Right atrium auricular region (tissue), 2 donors: Measurements from ENCODE around the gene CXCR6. TPM values are rescaled to one million over a fixed set of nuclear protein-coding genes. Genes with fewer than 3 reads are reported as not detected.

Experiments
- DNase-seq: peaks from one replicate; pipeline ENCODE4 v3.0.0-alpha.2; 2019; ENCODE audit warnings: low spot score
- H3K27ac ChIP-seq, 2 donors: fragments of 200-600 bp; sonication (generic); 1 replicate in 1 of 2; 2 replicates in 1 of 2; pipeline ENCODE4 v1.5.1; 2016 to 2019
- H3K27me3 ChIP-seq, 2 donors: fragments of 200-600 bp; sonication (generic); one replicate each; pipeline versions ENCODE4 v1.5.1 to v1.6.0; 2017 to 2019
- H3K36me3 ChIP-seq: fragments of 200-600 bp; sonication (generic); one replicate; pipeline ENCODE4 v1.5.1; 2016
- H3K4me1 ChIP-seq, 2 donors: fragments of 200-600 bp; sonication (generic); one replicate each; pipeline versions ENCODE4 v1.5.1 to v1.6.0; 2017 to 2019
- H3K4me3 ChIP-seq, 2 donors: fragments of 200-600 bp; sonication (generic); 1 replicate in 1 of 2; 2 replicates in 1 of 2; pipeline ENCODE4 v1.5.1; 2017 to 2019; ENCODE audit warnings: mild to moderate bottlenecking in 1 of 2, moderate library complexity in 1 of 2
- H3K9me3 ChIP-seq, 2 donors: fragments of 200-600 bp; sonication (generic); one replicate each; pipeline ENCODE4 v1.5.1; 2019
- total RNA-seq, 2 donors: library from RNA; depleted of rRNA; stranded (reverse); fragments of >200 nt; gene quantifications; one replicate each; pipeline ENCODE4 v1.1.0, GENCODE V29; 2016
- TF ChIP-seq, protein P1 (sequence below), 2 donors: fragments of 200-600 bp; sonication (generic); IDR thresholded peaks; one replicate each; pipeline ENCODE4 v1.5.1; 2019; ENCODE audit warnings: antibody characterized with exemption in 2 of 2

The CXCR6 gene
- total RNA-seq, 2 donors from 2014 or later = 1.2 TPM; not detected in 1

DNA sequence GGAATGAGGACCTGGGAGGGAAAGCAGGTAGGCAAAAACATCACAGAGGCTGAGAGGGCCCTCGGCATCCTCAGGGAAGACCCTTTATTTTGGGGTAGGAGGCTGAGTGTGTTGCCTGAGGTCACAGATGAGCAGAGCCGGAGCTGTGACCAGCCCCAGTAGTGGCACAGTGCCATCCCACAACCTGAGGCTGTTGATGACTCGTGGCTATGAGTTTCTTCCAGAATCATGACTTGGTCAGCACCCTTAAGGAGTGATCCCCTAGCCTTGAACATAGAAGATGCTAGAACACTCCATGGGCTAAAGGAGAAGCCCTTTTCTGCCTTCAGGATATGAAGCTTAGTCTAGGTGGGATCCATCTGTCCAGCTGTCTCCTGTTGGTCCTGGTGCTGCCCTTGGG is 19.5 kb upstream of the CXCR6 start:
- no peak overlapping the region for H3K27ac ChIP-seq
- TF ChIP-seq, protein P1, sequence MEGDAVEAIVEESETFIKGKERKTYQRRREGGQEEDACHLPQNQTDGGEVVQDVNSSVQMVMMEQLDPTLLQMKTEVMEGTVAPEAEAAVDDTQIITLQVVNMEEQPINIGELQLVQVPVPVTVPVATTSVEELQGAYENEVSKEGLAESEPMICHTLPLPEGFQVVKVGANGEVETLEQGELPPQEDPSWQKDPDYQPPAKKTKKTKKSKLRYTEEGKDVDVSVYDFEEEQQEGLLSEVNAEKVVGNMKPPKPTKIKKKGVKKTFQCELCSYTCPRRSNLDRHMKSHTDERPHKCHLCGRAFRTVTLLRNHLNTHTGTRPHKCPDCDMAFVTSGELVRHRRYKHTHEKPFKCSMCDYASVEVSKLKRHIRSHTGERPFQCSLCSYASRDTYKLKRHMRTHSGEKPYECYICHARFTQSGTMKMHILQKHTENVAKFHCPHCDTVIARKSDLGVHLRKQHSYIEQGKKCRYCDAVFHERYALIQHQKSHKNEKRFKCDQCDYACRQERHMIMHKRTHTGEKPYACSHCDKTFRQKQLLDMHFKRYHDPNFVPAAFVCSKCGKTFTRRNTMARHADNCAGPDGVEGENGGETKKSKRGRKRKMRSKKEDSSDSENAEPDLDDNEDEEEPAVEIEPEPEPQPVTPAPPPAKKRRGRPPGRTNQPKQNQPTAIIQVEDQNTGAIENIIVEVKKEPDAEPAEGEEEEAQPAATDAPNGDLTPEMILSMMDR (IDR thresholded peaks at IDR 0.05) = no peak
- H3K4me3 ChIP-seq = no peak overlapping the region
- peaks cover 76% of the 10 kb centered on the region for H3K36me3 ChIP-seq
- DNase-seq = no peak
- H3K9me3 ChIP-seq = no peaks in the 10 kb centered on the region
- no peaks in the 10 kb centered on the region for H3K4me1 ChIP-seq
- H3K27me3 ChIP-seq = no peaks in the 10 kb centered on the region

GRCh38 chr3:45927881-45928280 is 15.4 kb upstream of the CXCR6 start:
- H3K9me3 ChIP-seq = no peaks in the 10 kb centered on the region
- no peak for DNase-seq
- TF ChIP-seq, protein P1 (IDR thresholded peaks at IDR 0.05) = no peak
- H3K27me3 ChIP-seq = no peaks in the 10 kb centered on the region
- H3K4me1 ChIP-seq = no peaks in the 10 kb centered on the region
- H3K36me3 ChIP-seq = peaks cover 84% of the 10 kb centered on the region
- no peak overlapping the region for H3K27ac ChIP-seq
- no peak overlapping the region for H3K4me3 ChIP-seq

DNA sequence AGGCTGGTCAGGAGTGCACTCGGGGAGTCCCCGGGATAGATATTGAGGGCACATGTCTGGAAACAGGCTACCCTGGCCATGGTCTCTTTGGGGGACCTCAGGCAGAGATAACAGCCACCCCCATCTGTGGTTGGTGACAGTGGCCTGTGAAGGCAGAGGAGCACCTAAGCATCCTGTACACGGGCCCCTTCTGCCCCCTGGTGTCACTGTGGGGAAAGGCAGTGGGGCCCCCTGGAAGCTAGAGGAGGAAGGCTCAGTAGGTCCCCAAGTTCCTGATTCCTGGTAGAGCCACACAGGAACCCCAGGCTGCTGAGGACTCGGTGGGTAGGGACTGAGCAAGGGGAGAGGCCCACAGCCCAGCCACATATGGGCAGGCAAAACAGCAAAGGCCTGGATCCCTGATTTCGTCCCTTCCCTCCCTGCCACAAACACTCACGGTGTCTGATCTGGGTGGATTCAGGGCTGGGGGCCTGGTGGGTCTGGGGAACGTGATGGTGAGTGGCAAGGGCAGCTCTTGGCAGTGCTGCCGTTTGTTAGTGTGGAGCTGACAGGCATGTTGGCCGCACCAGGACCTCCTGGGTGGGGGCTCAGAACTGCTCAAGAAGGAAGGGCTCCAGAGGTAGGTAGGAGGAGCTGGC is 14.1 kb upstream of the CXCR6 start:
- H3K36me3 ChIP-seq = peaks cover 82% of the 10 kb centered on the region
- no peak for DNase-seq

GRCh38 chr3:45931496-45931895 is 11.8 kb upstream of the CXCR6 start:
- TF ChIP-seq, protein P1 (IDR thresholded peaks at IDR 0.05) = no peak
- Histone ChIP-seq H3K4me3 (no peak overlapping the region), H3K36me3 (peaks cover 91% of the 10 kb centered on the region), H3K27me3 (no peaks in the 10 kb centered on the region), H3K27ac (no peak overlapping the region), H3K4me1 (peaks cover 0 to 6% of the 10 kb centered on the region in 2 donors), H3K9me3 (no peaks in the 10 kb centered on the region)
- DNase-seq = no peak

More for the DNA sequence above, 14.1 kb upstream of the CXCR6 start:
- Histone ChIP-seq H3K27me3 (no peaks in the 10 kb centered on the region), H3K27ac (no peak overlapping the region), H3K4me1 (no peaks in the 10 kb centered on the region), H3K9me3 (no peaks in the 10 kb centered on the region), H3K4me3 (no peak overlapping the region)
- TF ChIP-seq, protein P1 (IDR thresholded peaks at IDR 0.05) = peak; percentile 41 to 65

GRCh38 chr3:45932112-45932511 is 11.2 kb upstream of the CXCR6 start:
- H3K4me1 ChIP-seq = peaks cover 0 to 6% of the 10 kb centered on the region in 2 donors

More at GRCh38 chr3:45932112-45932511, 11.2 kb upstream of the CXCR6 start:
- no peaks in the 10 kb centered on the region for H3K9me3 ChIP-seq
- H3K36me3 ChIP-seq = peaks cover 96% of the 10 kb centered on the region
- H3K27me3 ChIP-seq = no peaks in the 10 kb centered on the region
- no peak for DNase-seq
- H3K27ac ChIP-seq = no peak overlapping the region
- H3K4me3 ChIP-seq = no peak overlapping the region
- TF ChIP-seq, protein P1 (IDR thresholded peaks at IDR 0.05) = no peak
